ENCODE data around the gene PHOSPHO2.

Gene PHOSPHO2

DNA sequence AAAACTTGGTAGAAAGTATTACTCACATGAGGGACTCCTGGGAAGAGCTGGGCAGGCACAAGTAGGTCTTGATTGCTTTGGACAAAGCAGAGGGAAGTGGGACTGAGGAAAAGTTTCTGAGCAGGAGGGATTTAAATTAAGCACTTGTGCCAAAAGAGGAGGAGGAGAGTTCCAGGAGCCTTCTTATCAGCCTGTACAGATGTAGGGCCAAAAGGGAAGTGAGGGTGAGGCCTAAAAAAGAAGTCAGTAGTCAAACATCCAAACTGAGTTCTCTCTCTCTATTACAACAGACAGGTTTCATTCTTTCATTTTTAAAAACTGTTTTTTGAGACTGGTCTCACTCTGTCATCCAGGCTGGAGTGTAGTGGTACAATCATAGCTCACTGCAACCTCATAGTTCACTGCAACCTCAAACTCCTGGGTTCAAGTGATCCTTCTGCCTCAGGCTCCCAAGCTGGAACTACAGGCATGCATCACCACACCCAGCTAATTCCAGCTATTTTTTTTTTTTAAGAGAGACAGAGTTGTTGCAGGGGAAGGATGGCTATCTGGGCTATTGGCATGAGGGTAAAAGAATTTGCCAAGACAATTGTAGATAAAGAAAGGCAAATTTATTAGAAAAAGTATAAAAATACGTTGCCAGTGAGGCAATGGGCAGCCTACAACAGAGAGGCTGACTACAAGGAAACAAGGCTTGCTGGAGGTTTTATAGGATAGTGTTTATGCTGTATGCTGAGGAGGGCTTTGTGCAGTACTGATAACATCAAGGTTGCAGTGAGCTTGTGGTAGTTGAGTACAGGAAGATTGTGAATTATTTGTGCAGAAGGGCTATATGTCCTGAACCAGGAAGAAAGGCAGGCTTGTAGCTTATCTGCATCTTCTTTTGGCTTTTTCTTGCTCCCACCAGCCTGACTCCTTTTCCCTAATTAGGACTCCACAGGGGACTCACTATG, 29.0 kb upstream of the PHOSPHO2 start:
- TF ChIP-seq, protein P1, sequence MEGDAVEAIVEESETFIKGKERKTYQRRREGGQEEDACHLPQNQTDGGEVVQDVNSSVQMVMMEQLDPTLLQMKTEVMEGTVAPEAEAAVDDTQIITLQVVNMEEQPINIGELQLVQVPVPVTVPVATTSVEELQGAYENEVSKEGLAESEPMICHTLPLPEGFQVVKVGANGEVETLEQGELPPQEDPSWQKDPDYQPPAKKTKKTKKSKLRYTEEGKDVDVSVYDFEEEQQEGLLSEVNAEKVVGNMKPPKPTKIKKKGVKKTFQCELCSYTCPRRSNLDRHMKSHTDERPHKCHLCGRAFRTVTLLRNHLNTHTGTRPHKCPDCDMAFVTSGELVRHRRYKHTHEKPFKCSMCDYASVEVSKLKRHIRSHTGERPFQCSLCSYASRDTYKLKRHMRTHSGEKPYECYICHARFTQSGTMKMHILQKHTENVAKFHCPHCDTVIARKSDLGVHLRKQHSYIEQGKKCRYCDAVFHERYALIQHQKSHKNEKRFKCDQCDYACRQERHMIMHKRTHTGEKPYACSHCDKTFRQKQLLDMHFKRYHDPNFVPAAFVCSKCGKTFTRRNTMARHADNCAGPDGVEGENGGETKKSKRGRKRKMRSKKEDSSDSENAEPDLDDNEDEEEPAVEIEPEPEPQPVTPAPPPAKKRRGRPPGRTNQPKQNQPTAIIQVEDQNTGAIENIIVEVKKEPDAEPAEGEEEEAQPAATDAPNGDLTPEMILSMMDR (IDR thresholded peaks at IDR 0.05; ENCODE audit: low read depth, low read length, poor library complexity, severe bottlenecking), result no peak
- TF ChIP-seq EZH2phosphoT487 (IDR thresholded peaks at IDR 0.05; ENCODE audit: borderline replicate concordance, low read length), result no peak
- H3K4me2 ChIP-seq (ENCODE audit: low read length), result no peak overlapping the region
- H3F3A ChIP-seq (ENCODE audit: control insufficient read depth, insufficient read depth), result no peaks in the 10 kb centered on the region
- no peaks in the 10 kb centered on the region for H4K20me1 ChIP-seq (ENCODE audit: control insufficient read depth, insufficient read depth, low read depth, low read length)
- H3K9me2 ChIP-seq (replicated peaks; ENCODE audit: control insufficient read depth, low read length), result no peaks in the 10 kb centered on the region
- H3K9me3 ChIP-seq (ENCODE audit: control insufficient read depth, insufficient read depth, low read length), result no peaks in the 10 kb centered on the region
- no peak overlapping the region for H3K27ac ChIP-seq (ENCODE audit: low read depth, low read length)
- H3K36me3 ChIP-seq (ENCODE audit: control insufficient read depth, low read length), result no peaks in the 10 kb centered on the region
- no peaks in the 10 kb centered on the region for H3K79me2 ChIP-seq (ENCODE audit: control insufficient read depth, low read length)
- H3K4me3 ChIP-seq (ENCODE audit: low read length), result no peak overlapping the region
- H3K4me1 ChIP-seq (ENCODE audit: control insufficient read depth, low read length), result 0 out of 2 replicates have a peak, but pooled peaks cover 6% of the 10 kb centered on the region
- H3K27me3 ChIP-seq (ENCODE audit: control insufficient read depth, low read length), result no peaks in the 10 kb centered on the region

DNA sequence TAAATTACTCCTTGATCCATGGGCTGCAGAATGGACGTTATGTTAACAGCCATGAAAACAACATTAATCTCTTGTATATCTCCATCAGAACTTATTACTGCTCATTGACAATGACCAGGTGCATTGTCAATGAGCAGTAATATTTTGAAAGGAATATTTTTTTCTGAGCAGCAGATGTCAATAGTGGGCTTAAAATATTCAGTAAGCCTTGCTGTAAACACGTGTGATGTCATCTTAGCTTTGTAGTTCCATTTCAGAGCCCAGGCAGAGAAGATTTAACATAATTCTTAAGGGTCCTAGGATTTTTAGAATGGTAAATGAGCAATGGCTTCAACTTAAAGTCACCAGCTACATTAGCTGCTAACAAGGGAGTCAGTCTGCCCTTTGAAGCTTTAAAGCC, 26.7 kb upstream of the PHOSPHO2 start:
- Histone ChIP-seq H3K36me3 (ENCODE audit: control insufficient read depth, low read length) (no peaks in the 10 kb centered on the region), H3K27me3 (ENCODE audit: control insufficient read depth, low read length) (no peaks in the 10 kb centered on the region), H3K4me1 (ENCODE audit: control insufficient read depth, low read length) (no peaks in the 10 kb centered on the region), H3K79me2 (ENCODE audit: control insufficient read depth, low read length) (no peaks in the 10 kb centered on the region), H3K4me3 (ENCODE audit: low read length) (no peak overlapping the region), H3K9me3 (ENCODE audit: control insufficient read depth, insufficient read depth, low read length) (no peaks in the 10 kb centered on the region), H3K27ac (ENCODE audit: low read depth, low read length) (no peak overlapping the region), H3K9me2 (replicated peaks; ENCODE audit: control insufficient read depth, low read length) (no peaks in the 10 kb centered on the region), H4K20me1 (ENCODE audit: control insufficient read depth, insufficient read depth, low read depth, low read length) (no peaks in the 10 kb centered on the region), H3K4me2 (ENCODE audit: low read length) (no peak overlapping the region), H3F3A (ENCODE audit: control insufficient read depth, insufficient read depth) (no peaks in the 10 kb centered on the region)
- TF ChIP-seq EZH2phosphoT487 (IDR thresholded peaks at IDR 0.05; ENCODE audit: borderline replicate concordance, low read length), result no peak
- TF ChIP-seq, protein P1 (IDR thresholded peaks at IDR 0.05; ENCODE audit: low read depth, low read length, poor library complexity, severe bottlenecking), result no peak

DNA sequence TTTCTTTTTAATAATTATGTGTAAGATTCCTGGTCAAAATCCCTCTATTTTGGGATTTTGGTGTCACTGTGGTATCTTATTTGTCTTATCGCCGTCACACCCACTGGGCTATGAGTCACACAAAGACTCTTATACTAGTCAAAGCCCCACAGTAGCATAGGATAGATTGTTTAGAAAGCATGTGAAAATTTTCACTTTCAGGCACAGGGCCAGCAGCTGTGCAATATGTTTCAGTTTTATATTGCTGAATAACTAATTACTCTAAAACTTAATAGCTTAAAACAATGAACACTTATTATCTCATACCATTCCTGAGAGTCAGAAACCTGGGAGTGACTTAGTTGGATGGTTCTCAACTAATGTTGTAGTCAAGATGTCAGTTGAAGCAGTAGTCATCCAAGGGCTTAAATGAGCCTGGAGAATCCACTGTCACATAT, 24.0 kb upstream of the PHOSPHO2 start:
- H3K4me3 ChIP-seq (ENCODE audit: low read length), result no peak overlapping the region
- no peak overlapping the region for H3K4me2 ChIP-seq (ENCODE audit: low read length)
- no peak overlapping the region for H3K27ac ChIP-seq (ENCODE audit: low read depth, low read length)
- H3K9me2 ChIP-seq (replicated peaks; ENCODE audit: control insufficient read depth, low read length), result no peaks in the 10 kb centered on the region
- no peaks in the 10 kb centered on the region for H3K4me1 ChIP-seq (ENCODE audit: control insufficient read depth, low read length)
- no peak for TF ChIP-seq EZH2phosphoT487 (IDR thresholded peaks at IDR 0.05; ENCODE audit: borderline replicate concordance, low read length)
- TF ChIP-seq, protein P1 (IDR thresholded peaks at IDR 0.05; ENCODE audit: low read depth, low read length, poor library complexity, severe bottlenecking), result no peak
- H3K9me3 ChIP-seq (ENCODE audit: control insufficient read depth, insufficient read depth, low read length), result no peaks in the 10 kb centered on the region
- H3K27me3 ChIP-seq (ENCODE audit: control insufficient read depth, low read length), result no peaks in the 10 kb centered on the region
- no peaks in the 10 kb centered on the region for H3K36me3 ChIP-seq (ENCODE audit: control insufficient read depth, low read length)
- H3K79me2 ChIP-seq (ENCODE audit: control insufficient read depth, low read length), result no peaks in the 10 kb centered on the region
- no peaks in the 10 kb centered on the region for H3F3A ChIP-seq (ENCODE audit: control insufficient read depth, insufficient read depth)
- no peaks in the 10 kb centered on the region for H4K20me1 ChIP-seq (ENCODE audit: control insufficient read depth, insufficient read depth, low read depth, low read length)

Data from DOHH2 (cell line).